Loucy (cell line): ENCODE results near the gene SMCO2.

ENCODE experiments used
- H2AFZ ChIP-seq: fragments of 200-600 bp; sonication (generic); 2 replicates; pipeline ENCODE4 v1.6.0; 2016; ENCODE audit warnings: antibody characterized with exemption, mild to moderate bottlenecking, low read length, moderate library complexity
- H3F3A ChIP-seq: fragments of 200-600 bp; 2 replicates; pipeline ENCODE4 v1.6.0; 2016; ENCODE audit warnings: antibody characterized with exemption, low read depth, mild to moderate bottlenecking
- H3K27me3 ChIP-seq: fragments of 200-600 bp; sonication (generic); 2 replicates; pipeline ENCODE4 v1.6.1; 2014; ENCODE audit warnings: low read length, mild to moderate bottlenecking; ENCODE audit not compliant: insufficient read depth, poor library complexity, severe bottlenecking
- H3K36me3 ChIP-seq: fragments of 200-600 bp; sonication (generic); 2 replicates; pipeline ENCODE4 v1.6.1; 2016; ENCODE audit warnings: low read length; ENCODE audit not compliant: insufficient read depth
- H3K4me1 ChIP-seq: fragments of 200-600 bp; sonication (generic); 2 replicates; pipeline ENCODE4 v1.5.1; 2014; ENCODE audit warnings: low read length, mild to moderate bottlenecking; ENCODE audit not compliant: insufficient read depth, poor library complexity, severe bottlenecking
- H3K4me2 ChIP-seq: fragments of 200-600 bp; sonication (generic); 2 replicates; pipeline ENCODE4 v1.6.0; 2014; ENCODE audit warnings: antibody characterized with exemption, low read length, low read depth, mild to moderate bottlenecking; ENCODE audit not compliant: poor library complexity, severe bottlenecking
- H3K4me3 ChIP-seq: fragments of 200-600 bp; sonication (generic); 2 replicates; pipeline ENCODE4 v1.5.1; 2014; ENCODE audit warnings: low read length, mild to moderate bottlenecking, mixed read lengths; ENCODE audit not compliant: poor library complexity, severe bottlenecking
- H3K79me2 ChIP-seq: fragments of 200-600 bp; sonication (generic); 2 replicates; pipeline ENCODE4 v1.6.1; 2014; ENCODE audit warnings: low read length; ENCODE audit not compliant: insufficient read depth
- H3K9ac ChIP-seq: fragments of 200-600 bp; sonication (generic); 2 replicates; pipeline ENCODE4 v1.6.0; 2014; ENCODE audit warnings: mild to moderate bottlenecking, low read depth, low read length, moderate library complexity; ENCODE audit not compliant: poor library complexity, severe bottlenecking
- H3K9me2 ChIP-seq: fragments of 200-600 bp; sonication (generic); replicated peaks from 2 replicates; pipeline ENCODE4 v1.6.1; 2016; ENCODE audit warnings: low read depth, low read length, mixed read lengths
- H3K9me3 ChIP-seq: fragments of 200-600 bp; sonication (generic); 2 replicates; pipeline ENCODE4 v1.6.1; 2014; ENCODE audit warnings: mild to moderate bottlenecking, antibody characterized with exemption, low read length, low read depth; ENCODE audit not compliant: insufficient read depth
- H4K20me1 ChIP-seq: fragments of 200-600 bp; sonication (generic); 2 replicates; pipeline ENCODE4 v1.6.0; 2014; ENCODE audit warnings: antibody characterized with exemption, low read length, mild to moderate bottlenecking; ENCODE audit not compliant: insufficient read depth, poor library complexity, severe bottlenecking
- EZH2phosphoT487 ChIP-seq: fragments of 200-600 bp; IDR thresholded peaks from 2 replicates; pipeline ENCODE4 v1.6.1; 2018; ENCODE audit warnings: antibody characterized with exemption, mild to moderate bottlenecking, moderate library complexity, borderline replicate concordance
- TF ChIP-seq, protein P1 (sequence below): fragments of 200-600 bp; sonication (generic); conservative IDR thresholded peaks from 2 replicates; pipeline ENCODE4 v1.5.1; 2014; ENCODE audit warnings: mild to moderate bottlenecking, antibody characterized with exemption, low read length

Gene SMCO2

DNA sequence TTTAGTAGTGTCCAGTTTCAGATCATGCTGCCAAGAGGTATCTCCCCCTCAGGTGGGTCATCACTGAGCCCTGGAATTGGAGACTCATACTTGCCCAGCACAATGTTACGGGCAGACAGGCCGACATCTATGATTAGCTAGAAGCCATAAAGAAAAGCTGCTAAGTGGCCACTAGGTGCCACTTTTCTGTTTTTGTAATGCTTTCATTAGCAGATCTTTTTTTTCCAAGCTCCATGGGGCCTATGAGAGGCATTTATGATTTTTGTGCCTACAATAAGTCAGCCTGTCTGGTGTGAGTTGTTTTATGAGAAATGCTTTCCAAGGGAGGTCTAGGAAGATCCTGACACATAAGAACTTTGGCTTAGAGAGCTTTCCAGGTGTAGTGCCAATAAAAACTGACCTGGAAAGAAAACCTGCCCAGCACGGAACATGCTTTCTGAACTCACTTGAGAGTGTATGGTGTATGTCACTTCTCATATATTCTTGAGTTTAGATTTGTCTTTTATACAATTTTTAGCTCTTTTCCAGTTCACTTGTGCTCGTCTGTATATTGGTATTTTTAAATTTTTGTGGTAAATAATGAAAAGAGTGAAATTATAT lies 21.8 kb upstream of the SMCO2 start:
- Histone ChIP-seq H3F3A (no peaks in the 10 kb centered on the region), H3K4me3 (no peak overlapping the region), H3K9me3 (no peaks in the 10 kb centered on the region), H3K79me2 (no peaks in the 10 kb centered on the region), H3K27me3 (no peaks in the 10 kb centered on the region), H4K20me1 (no peaks in the 10 kb centered on the region), H2AFZ (no peak overlapping the region), H3K4me2 (no peak overlapping the region), H3K4me1 (no peaks in the 10 kb centered on the region), H3K9me2 (no peaks in the 10 kb centered on the region), H3K9ac (no peak overlapping the region), H3K36me3 (peaks cover 1% of the 10 kb centered on the region; the same call in 1 of the 2 replicates)
- TF ChIP-seq, protein P1, sequence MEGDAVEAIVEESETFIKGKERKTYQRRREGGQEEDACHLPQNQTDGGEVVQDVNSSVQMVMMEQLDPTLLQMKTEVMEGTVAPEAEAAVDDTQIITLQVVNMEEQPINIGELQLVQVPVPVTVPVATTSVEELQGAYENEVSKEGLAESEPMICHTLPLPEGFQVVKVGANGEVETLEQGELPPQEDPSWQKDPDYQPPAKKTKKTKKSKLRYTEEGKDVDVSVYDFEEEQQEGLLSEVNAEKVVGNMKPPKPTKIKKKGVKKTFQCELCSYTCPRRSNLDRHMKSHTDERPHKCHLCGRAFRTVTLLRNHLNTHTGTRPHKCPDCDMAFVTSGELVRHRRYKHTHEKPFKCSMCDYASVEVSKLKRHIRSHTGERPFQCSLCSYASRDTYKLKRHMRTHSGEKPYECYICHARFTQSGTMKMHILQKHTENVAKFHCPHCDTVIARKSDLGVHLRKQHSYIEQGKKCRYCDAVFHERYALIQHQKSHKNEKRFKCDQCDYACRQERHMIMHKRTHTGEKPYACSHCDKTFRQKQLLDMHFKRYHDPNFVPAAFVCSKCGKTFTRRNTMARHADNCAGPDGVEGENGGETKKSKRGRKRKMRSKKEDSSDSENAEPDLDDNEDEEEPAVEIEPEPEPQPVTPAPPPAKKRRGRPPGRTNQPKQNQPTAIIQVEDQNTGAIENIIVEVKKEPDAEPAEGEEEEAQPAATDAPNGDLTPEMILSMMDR = peak; percentile 81
- no peak for TF ChIP-seq EZH2phosphoT487

DNA sequence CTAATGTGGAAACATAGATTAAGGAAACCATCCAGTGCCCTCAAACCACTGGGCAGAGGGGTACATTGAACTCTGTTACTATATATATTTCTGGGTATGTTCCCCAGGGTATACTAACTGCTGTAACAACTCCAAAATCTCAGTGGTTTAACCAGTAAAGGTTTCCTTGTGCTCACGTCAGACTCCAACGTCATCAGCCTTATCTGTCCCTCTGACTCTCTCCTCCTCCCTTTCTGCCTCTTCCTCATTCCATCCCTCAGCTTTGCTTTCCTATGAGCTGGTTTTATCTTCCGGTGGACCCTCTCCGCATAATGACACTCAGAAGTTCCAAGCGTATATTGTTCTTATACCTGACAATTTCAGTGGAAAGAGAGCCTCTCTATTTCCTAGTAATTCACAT lies 21.2 kb upstream of the SMCO2 start:
- no peaks in the 10 kb centered on the region for H3K27me3 ChIP-seq
- H4K20me1 ChIP-seq = no peaks in the 10 kb centered on the region
- no peak overlapping the region for H3K4me3 ChIP-seq
- no peaks in the 10 kb centered on the region for H3K79me2 ChIP-seq
- H3K9me2 ChIP-seq = no peaks in the 10 kb centered on the region
- H3K4me2 ChIP-seq = no peak overlapping the region
- H3K4me1 ChIP-seq = no peaks in the 10 kb centered on the region
- H2AFZ ChIP-seq = no peak overlapping the region
- no peaks in the 10 kb centered on the region for H3K9me3 ChIP-seq
- H3K9ac ChIP-seq = no peak overlapping the region
- H3K36me3 ChIP-seq = no peaks in the 10 kb centered on the region
- TF ChIP-seq EZH2phosphoT487 = no peak
- TF ChIP-seq, protein P1 = no peak
- no peaks in the 10 kb centered on the region for H3F3A ChIP-seq

DNA sequence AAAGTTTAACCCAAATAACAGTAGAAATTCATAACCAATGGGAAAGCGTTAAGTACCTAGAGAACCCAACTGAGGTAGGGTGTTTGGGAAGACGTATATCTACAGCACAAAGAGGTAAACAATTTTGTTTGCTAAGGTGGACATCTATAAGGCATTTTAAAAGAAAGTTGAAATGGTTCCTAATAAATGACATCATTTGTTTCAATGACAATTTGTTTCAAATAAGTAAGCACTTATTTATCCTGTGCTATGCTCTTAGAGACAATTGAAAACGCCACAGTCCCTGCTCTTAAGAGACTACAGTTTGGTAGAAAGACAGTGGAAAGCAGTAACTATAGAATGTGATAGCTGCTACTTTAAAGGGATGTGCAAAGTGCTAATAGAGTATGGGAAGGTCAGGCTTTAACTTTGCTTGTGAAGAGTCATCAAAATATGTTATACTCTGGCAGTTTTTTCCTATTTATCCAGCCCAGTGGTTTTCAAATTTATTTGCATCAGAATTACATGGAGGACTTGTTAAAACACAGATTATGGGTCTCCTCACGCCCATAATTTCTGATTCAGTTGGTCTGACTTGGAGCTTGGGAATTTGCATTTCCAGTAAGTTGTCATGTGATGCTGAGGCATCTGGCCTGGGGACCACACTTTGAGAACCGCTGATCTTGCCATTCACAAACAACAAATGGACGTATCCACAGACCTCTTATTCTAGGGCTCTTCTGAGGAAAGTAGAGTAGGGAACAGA lies 19.6 kb upstream of the SMCO2 start:
- H3K4me2 ChIP-seq = no peak overlapping the region
- H3K79me2 ChIP-seq = no peaks in the 10 kb centered on the region
- H3K36me3 ChIP-seq = no peaks in the 10 kb centered on the region
- TF ChIP-seq, protein P1 = no peak
- TF ChIP-seq EZH2phosphoT487 = no peak
- H3K9ac ChIP-seq = no peak overlapping the region
- H3K9me2 ChIP-seq = no peaks in the 10 kb centered on the region
- no peaks in the 10 kb centered on the region for H3F3A ChIP-seq
- no peaks in the 10 kb centered on the region for H3K27me3 ChIP-seq
- no peaks in the 10 kb centered on the region for H4K20me1 ChIP-seq
- H2AFZ ChIP-seq = no peak overlapping the region
- no peak overlapping the region for H3K4me3 ChIP-seq
- H3K4me1 ChIP-seq = no peaks in the 10 kb centered on the region
- H3K9me3 ChIP-seq = no peaks in the 10 kb centered on the region
